ENCODE results near the gene NEDD4L. TPM values are rescaled to one million over a fixed set of nuclear protein-coding genes. Genes with fewer than 3 reads are reported as not detected.
A peak's percentile ranks its signal among the peaks of the same experiment; 100 is the strongest.

Gene NEDD4L
- total and polyA plus RNA-seq, 4 donors = 10.2 to 20.3 (median 13.2) TPM

GRCh38 chr18:58400331-58400870, 356.4 kb downstream of the NEDD4L start:
- Histone ChIP-seq H3K4me1 (ENCODE audit: control insufficient read depth in 4 of 4, insufficient read depth in 4 of 4, low read length in 3 of 4) (peaks cover 7 to 64% (median 52%) of the 10 kb centered on the region in 4 donors), H3K9me3 (ENCODE audit: control insufficient read depth in 4 of 4, low read length in 3 of 4) (no peaks in the 10 kb centered on the region), H3K9ac (ENCODE audit: low read depth in 1 of 2, low read length in 2 of 2) (peak overlapping the region in 1 of 2 donors; percentile 71), H3K36me3 (ENCODE audit: control insufficient read depth in 4 of 4, insufficient read depth in 3 of 4, low read depth in 1 of 4, low read length in 3 of 4) (no peaks in the 10 kb centered on the region), H3K27me3 (ENCODE audit: control insufficient read depth in 4 of 4, insufficient read depth in 4 of 4, low read length in 3 of 4) (no peaks in the 10 kb centered on the region), H3K4me3 (ENCODE audit: low read depth in 1 of 3, low read length in 3 of 3) (no peak overlapping the region), H3K27ac (ENCODE audit: low read depth in 1 of 2, low read length in 2 of 2) (peak overlapping the region; percentile 40 to 67)
- no peak for DNase-seq (ENCODE audit: low spot score)
- TF ChIP-seq FOXA1 (IDR thresholded peaks at IDR 0.05) (no peak), SP1 (IDR thresholded peaks at IDR 0.05) (peak; percentile 22), RXRA (IDR thresholded peaks at IDR 0.05) (peak; percentile 11 to 61), NR2F2 (IDR thresholded peaks at IDR 0.05) (no peak), YY1 (IDR thresholded peaks at IDR 0.05) (peak; percentile 22)
- 32% methylated on average over 14 of the region's 14 CpGs for WGBS

- no peaks in the 10 kb centered on the region for H3K27me3 ChIP-seq (ENCODE audit: control insufficient read depth in 4 of 4, insufficient read depth in 4 of 4, low read length in 3 of 4)
- H3K36me3 ChIP-seq (ENCODE audit: control insufficient read depth in 4 of 4, insufficient read depth in 3 of 4, low read depth in 1 of 4, low read length in 3 of 4) = no peaks in the 10 kb centered on the region
- TF ChIP-seq ZBTB33 (IDR thresholded peaks at IDR 0.05) = no peak
- no peak for TF ChIP-seq FOXA1 (IDR thresholded peaks at IDR 0.05)
- no peak for TF ChIP-seq RAD21 (IDR thresholded peaks at IDR 0.05)
- TF ChIP-seq HNF4A (conservative IDR thresholded peaks at IDR 0.05) = no peak
- no peak for TF ChIP-seq NR2F2 (IDR thresholded peaks at IDR 0.05)
- no peak for TF ChIP-seq TAF1 (conservative IDR thresholded peaks at IDR 0.05)
- TF ChIP-seq CTCF (IDR thresholded peaks at IDR 0.05; ENCODE audit: low read depth, low read length, missing input control) = no peak
- no peak for TF ChIP-seq SP1 (IDR thresholded peaks at IDR 0.05)
- no peak for TF ChIP-seq HNF4G (IDR thresholded peaks at IDR 0.05)
- no peak for DNase-seq (ENCODE audit: low spot score)
- peak overlapping the region; percentile 15 to 67 for H3K27ac ChIP-seq (ENCODE audit: low read depth in 1 of 2, low read length in 2 of 2)
- H3K4me1 ChIP-seq (ENCODE audit: control insufficient read depth in 4 of 4, insufficient read depth in 4 of 4, low read length in 3 of 4) = peaks cover 7 to 72% (median 56%) of the 10 kb centered on the region in 4 donors
- WGBS = 94% methylated on average over 2 of the region's 2 CpGs
- H3K9me3 ChIP-seq (ENCODE audit: control insufficient read depth in 4 of 4, low read length in 3 of 4) = no peaks in the 10 kb centered on the region
- no peak overlapping the region for H3K4me3 ChIP-seq (ENCODE audit: low read depth in 1 of 3, low read length in 3 of 3)
- peak overlapping the region in 1 of 2 donors; percentile 71 for H3K9ac ChIP-seq (ENCODE audit: low read depth in 1 of 2, low read length in 2 of 2)
Measured at GRCh38 chr18:58401191-58401590, 357.2 kb downstream of the NEDD4L start.

GRCh38 chr18:58402247-58402646, 358.2 kb downstream of the NEDD4L start:
- WGBS = 32% methylated on average over 9 of the region's 9 CpGs
- peak overlapping the region; percentile 56 to 80 for H3K9ac ChIP-seq (ENCODE audit: low read depth in 1 of 2, low read length in 2 of 2)
- H3K4me3 ChIP-seq (ENCODE audit: low read depth in 1 of 3, low read length in 3 of 3) = no peak overlapping the region
- no peak for DNase-seq (ENCODE audit: low spot score)
- peaks cover 7 to 79% (median 57%) of the 10 kb centered on the region in 4 donors for H3K4me1 ChIP-seq (ENCODE audit: control insufficient read depth in 4 of 4, insufficient read depth in 4 of 4, low read length in 3 of 4)
- H3K27ac ChIP-seq (ENCODE audit: low read depth in 1 of 2, low read length in 2 of 2) = peak overlapping the region; percentile 86 to 90
- peak; percentile 16 for TF ChIP-seq CTCF (IDR thresholded peaks at IDR 0.05; ENCODE audit: low read depth, low read length, missing input control)
- peak; percentile 20 to 47 for TF ChIP-seq RAD21 (IDR thresholded peaks at IDR 0.05)
- no peak for TF ChIP-seq GABPA (IDR thresholded peaks at IDR 0.05 in 1 of 2, conservative IDR thresholded peaks at IDR 0.05 in 1 of 2)
- peak; percentile 70 for TF ChIP-seq REST (IDR thresholded peaks at IDR 0.05)
- TF ChIP-seq SP1 (IDR thresholded peaks at IDR 0.05) = peak; percentile 9
- no peaks in the 10 kb centered on the region for H3K9me3 ChIP-seq (ENCODE audit: control insufficient read depth in 4 of 4, low read length in 3 of 4)
- H3K36me3 ChIP-seq (ENCODE audit: control insufficient read depth in 4 of 4, insufficient read depth in 3 of 4, low read depth in 1 of 4, low read length in 3 of 4) = no peaks in the 10 kb centered on the region
- H3K27me3 ChIP-seq (ENCODE audit: control insufficient read depth in 4 of 4, insufficient read depth in 4 of 4, low read length in 3 of 4) = no peaks in the 10 kb centered on the region

Data from liver (tissue), 9 donors.